HEK293 (cell line): ENCODE data around the gene NUAK1.

Source experiments
- CTCF ChIA-PET: fragments of 350-600 bp; formaldehyde crosslinking; extraction: SDS; loops from one replicate; lab custom pipeline; 2021; ENCODE audit warnings: antibody characterized with exemption; lab: Yijun Ruan, JAX
- POLR2A ChIA-PET: fragments of 300-600 bp; formaldehyde crosslinking; extraction: SDS; loops from one replicate; lab custom pipeline; 2020; ENCODE audit warnings: antibody characterized with exemption, inconsistent platforms; lab: Yijun Ruan, JAX
- H3K27ac ChIP-seq: fragments of 200-500 bp; sonication (Bioruptor generic); 2 replicates; pipeline ENCODE4 v1.5.1; 2014; ENCODE audit warnings: low read depth, low read length, control low read depth, inconsistent platforms; ENCODE audit errors: extremely low read depth
- H3K36me3 ChIP-seq, 2 experiments: fragments of 200-500 bp in 1 of 2; sonication (Bioruptor generic) in 1 of 2; 1 replicate in 1 of 2; 2 replicates in 1 of 2; pipeline ENCODE4 v1.5.1; 2014 to 2017; ENCODE audit warnings: inconsistent platforms in 2 of 2, low read length in 2 of 2; ENCODE audit not compliant: control insufficient read depth in 2 of 2, insufficient read depth in 1 of 2
- H3K4me1 ChIP-seq: fragments of 200-500 bp; sonication (Bioruptor generic); 2 replicates; pipeline ENCODE4 v1.5.1; 2014; ENCODE audit warnings: mild to moderate bottlenecking, low read length, inconsistent platforms; ENCODE audit not compliant: control insufficient read depth, insufficient read depth
- H3K4me3 ChIP-seq: 2 replicates; pipeline ENCODE4 v1.5.1; 2011; ENCODE audit warnings: low read depth, mild to moderate bottlenecking, control low read depth, low read length, moderate library complexity
- H3K9me3 ChIP-seq: fragments of 200-500 bp; sonication (Bioruptor generic); 2 replicates; pipeline ENCODE4 v1.5.1; 2014; ENCODE audit warnings: low read depth, low read length, inconsistent platforms; ENCODE audit not compliant: control insufficient read depth, insufficient read depth
- BCL11A ChIP-seq: fragments of 450-650 bp; formaldehyde crosslinking; IDR thresholded peaks from 2 replicates; pipeline ENCODE4 v1.5.1; 2016; ENCODE audit warnings: low read depth, missing biosample characterization, missing genetic modification characterization
- HOXA7 ChIP-seq: sonication (generic); formaldehyde crosslinking; IDR thresholded peaks from 2 replicates; pipeline ENCODE4 v1.8.1; 2022; ENCODE audit warnings: missing genetic modification reagents, borderline replicate concordance
- KLF7 ChIP-seq: fragments of 450-650 bp; formaldehyde crosslinking; IDR thresholded peaks from 2 replicates; pipeline ENCODE4 v1.5.1; 2016; ENCODE audit warnings: missing biosample characterization, missing genetic modification characterization, borderline replicate concordance
- OSR2 ChIP-seq: fragments of 450-650 bp; formaldehyde crosslinking; IDR thresholded peaks from 2 replicates; pipeline ENCODE4 v1.5.1; 2016; ENCODE audit warnings: missing biosample characterization, missing genetic modification characterization
- PRDM10 ChIP-seq: fragments of 450-650 bp; formaldehyde crosslinking; IDR thresholded peaks from 2 replicates; pipeline ENCODE4 v1.5.1; 2016; ENCODE audit warnings: missing biosample characterization, missing genetic modification characterization
- ZBTB1 ChIP-seq: fragments of 450-650 bp; formaldehyde crosslinking; IDR thresholded peaks from 2 replicates; pipeline ENCODE4 v1.5.1; 2016; ENCODE audit warnings: missing biosample characterization, missing genetic modification characterization
- ZBTB17 ChIP-seq: fragments of 450-650 bp; formaldehyde crosslinking; IDR thresholded peaks from 2 replicates; pipeline ENCODE4 v1.5.1; 2016; ENCODE audit warnings: missing biosample characterization, missing genetic modification characterization
- ZBTB48 ChIP-seq: fragments of 450-650 bp; formaldehyde crosslinking; IDR thresholded peaks from 2 replicates; pipeline ENCODE4 v1.5.1; 2016; ENCODE audit warnings: missing biosample characterization, missing genetic modification characterization
- ZFP37 ChIP-seq: fragments of 450-650 bp; formaldehyde crosslinking; IDR thresholded peaks from 2 replicates; pipeline ENCODE4 v1.5.1; 2016; ENCODE audit warnings: missing biosample characterization, missing genetic modification characterization
- ZNF146 ChIP-seq: fragments of 450-650 bp; formaldehyde crosslinking; IDR thresholded peaks from 2 replicates; pipeline ENCODE4 v1.5.1; 2016; ENCODE audit warnings: missing biosample characterization, missing genetic modification characterization
- ZNF174 ChIP-seq: fragments of 450-650 bp; formaldehyde crosslinking; IDR thresholded peaks from 2 replicates; pipeline ENCODE4 v1.5.0; 2017; ENCODE audit warnings: missing biosample characterization, mild to moderate bottlenecking, missing genetic modification characterization
- ZNF214 ChIP-seq: fragments of 450-650 bp; formaldehyde crosslinking; IDR thresholded peaks from 2 replicates; pipeline ENCODE4 v1.5.1; 2017; ENCODE audit warnings: missing biosample characterization, mild to moderate bottlenecking, missing genetic modification characterization, borderline replicate concordance
- ZNF324 ChIP-seq: fragments of 450-650 bp; formaldehyde crosslinking; IDR thresholded peaks from 2 replicates; pipeline ENCODE4 v1.5.1; 2016; ENCODE audit warnings: missing biosample characterization, missing genetic modification characterization
- ZNF600 ChIP-seq: fragments of 450-650 bp; formaldehyde crosslinking; IDR thresholded peaks from 2 replicates; pipeline ENCODE4 v1.5.1; 2016; ENCODE audit warnings: missing biosample characterization, missing genetic modification characterization
- ZNF692 ChIP-seq: fragments of 450-650 bp; formaldehyde crosslinking; IDR thresholded peaks from 2 replicates; pipeline ENCODE4 v1.5.1; 2016; ENCODE audit warnings: missing biosample characterization, missing genetic modification characterization
- ZNF704 ChIP-seq: fragments of 450-650 bp; formaldehyde crosslinking; IDR thresholded peaks from 2 replicates; pipeline ENCODE4 v1.5.1; 2016; ENCODE audit warnings: missing biosample characterization, missing genetic modification characterization
- ZNF777 ChIP-seq: fragments of 450-650 bp; formaldehyde crosslinking; IDR thresholded peaks from 2 replicates; pipeline ENCODE4 v1.5.1; 2017; ENCODE audit warnings: missing biosample characterization, missing genetic modification characterization, borderline replicate concordance
- TF ChIP-seq, protein P1 (sequence below): fragments of 450-650 bp; formaldehyde crosslinking; IDR thresholded peaks from 2 replicates; pipeline ENCODE4 v1.5.1; 2016; ENCODE audit warnings: missing biosample characterization, missing genetic modification characterization
- TF ChIP-seq, protein P2 (sequence below): fragments of 450-650 bp; formaldehyde crosslinking; IDR thresholded peaks from 2 replicates; pipeline ENCODE4 v1.5.1; 2016; ENCODE audit warnings: missing biosample characterization, missing genetic modification characterization
- TF ChIP-seq, protein P3 (sequence below): fragments of 450-650 bp; IDR thresholded peaks from 2 replicates; pipeline ENCODE4 v1.5.1; 2018; ENCODE audit warnings: missing biosample characterization, missing genetic modification characterization

The NUAK1 gene

DNA sequence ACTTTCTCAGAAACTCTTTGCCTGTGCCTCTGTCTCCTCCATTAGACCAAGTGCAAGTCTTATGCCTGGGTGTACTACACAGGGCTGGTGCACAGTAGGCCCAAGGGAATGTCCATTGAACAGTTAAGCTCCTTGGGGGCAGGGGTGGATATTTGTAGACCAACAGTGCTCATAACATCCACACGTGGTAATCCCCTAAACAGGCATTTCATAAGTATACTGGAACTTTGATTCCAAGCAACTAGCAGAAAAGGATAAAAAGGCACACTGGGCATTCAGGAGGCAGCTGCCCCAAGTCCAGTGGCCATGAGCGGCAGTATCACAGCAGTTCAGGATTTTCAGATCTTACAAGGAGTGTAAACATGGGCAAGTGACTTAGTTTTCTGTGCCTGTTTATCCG is 16.8 kb downstream of the NUAK1 start:
- Histone ChIP-seq H3K4me3 (no peak overlapping the region), H3K9me3 (no peaks in the 10 kb centered on the region), H3K36me3 (no peaks in the 10 kb centered on the region), H3K27ac (no peak overlapping the region), H3K4me1 (peaks cover 9% of the 10 kb centered on the region)
- TF ChIP-seq BCL11A (no peak), ZFP37 (tag by site-specific recombination) (no peak), ZNF324 (tag by site-specific recombination) (no peak), HOXA7 (CRISPR knock-in tag) (no peak), ZNF692 (tag by site-specific recombination) (no peak), ZNF777 (tag by site-specific recombination) (no peak), ZNF174 (tag by site-specific recombination) (no peak), PRDM10 (no peak), ZBTB17 (tag by site-specific recombination) (no peak), ZBTB1 (no peak), ZNF214 (tag by site-specific recombination) (no peak), ZBTB48 (no peak), OSR2 (tag by site-specific recombination) (no peak), ZNF146 (tag by site-specific recombination) (no peak), KLF7 (no peak), ZNF704 (tag by site-specific recombination) (no peak), ZNF600 (tag by site-specific recombination) (no peak)
- TF ChIP-seq, protein P1, sequence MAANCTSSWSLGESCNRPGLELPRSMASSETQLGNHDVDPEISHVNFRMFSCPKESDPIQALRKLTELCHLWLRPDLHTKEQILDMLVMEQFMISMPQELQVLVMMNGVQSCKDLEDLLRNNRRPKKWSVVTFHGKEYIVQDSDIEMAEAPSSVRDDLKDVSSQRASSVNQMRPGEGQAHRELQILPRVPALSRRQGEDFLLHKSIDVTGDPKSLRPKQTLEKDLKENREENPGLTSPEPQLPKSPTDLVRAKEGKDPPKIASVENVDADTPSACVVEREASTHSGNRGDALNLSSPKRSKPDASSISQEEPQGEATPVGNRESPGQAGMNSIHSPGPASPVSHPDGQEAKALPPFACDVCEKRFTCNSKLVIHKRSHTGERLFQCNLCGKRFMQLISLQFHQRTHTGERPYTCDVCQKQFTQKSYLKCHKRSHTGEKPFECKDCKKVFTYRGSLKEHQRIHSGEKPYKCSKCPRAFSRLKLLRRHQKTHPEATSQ (tag by site-specific recombination) = no peak
- TF ChIP-seq, protein P2, sequence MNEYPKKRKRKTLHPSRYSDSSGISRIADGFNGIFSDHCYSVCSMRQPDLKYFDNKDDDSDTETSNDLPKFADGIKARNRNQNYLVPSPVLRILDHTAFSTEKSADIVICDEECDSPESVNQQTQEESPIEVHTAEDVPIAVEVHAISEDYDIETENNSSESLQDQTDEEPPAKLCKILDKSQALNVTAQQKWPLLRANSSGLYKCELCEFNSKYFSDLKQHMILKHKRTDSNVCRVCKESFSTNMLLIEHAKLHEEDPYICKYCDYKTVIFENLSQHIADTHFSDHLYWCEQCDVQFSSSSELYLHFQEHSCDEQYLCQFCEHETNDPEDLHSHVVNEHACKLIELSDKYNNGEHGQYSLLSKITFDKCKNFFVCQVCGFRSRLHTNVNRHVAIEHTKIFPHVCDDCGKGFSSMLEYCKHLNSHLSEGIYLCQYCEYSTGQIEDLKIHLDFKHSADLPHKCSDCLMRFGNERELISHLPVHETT (tag by site-specific recombination) = no peak
- TF ChIP-seq, protein P3, sequence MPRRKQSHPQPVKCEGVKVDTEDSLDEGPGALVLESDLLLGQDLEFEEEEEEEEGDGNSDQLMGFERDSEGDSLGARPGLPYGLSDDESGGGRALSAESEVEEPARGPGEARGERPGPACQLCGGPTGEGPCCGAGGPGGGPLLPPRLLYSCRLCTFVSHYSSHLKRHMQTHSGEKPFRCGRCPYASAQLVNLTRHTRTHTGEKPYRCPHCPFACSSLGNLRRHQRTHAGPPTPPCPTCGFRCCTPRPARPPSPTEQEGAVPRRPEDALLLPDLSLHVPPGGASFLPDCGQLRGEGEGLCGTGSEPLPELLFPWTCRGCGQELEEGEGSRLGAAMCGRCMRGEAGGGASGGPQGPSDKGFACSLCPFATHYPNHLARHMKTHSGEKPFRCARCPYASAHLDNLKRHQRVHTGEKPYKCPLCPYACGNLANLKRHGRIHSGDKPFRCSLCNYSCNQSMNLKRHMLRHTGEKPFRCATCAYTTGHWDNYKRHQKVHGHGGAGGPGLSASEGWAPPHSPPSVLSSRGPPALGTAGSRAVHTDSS (tag by site-specific recombination) = no peak
- POLR2A ChIA-PET = no interaction called here
- CTCF ChIA-PET = interaction anchor here (1.5 kb wide), 1 partner anchor 14 kb away, joined by 6 read pairs; no protein-coding TSS in a partner anchor
